Hematopoietic multipotent progenitor cell treated with erythropoietin and hydrocortisone succinate and interleukin-3 and kit ligand, for 6 days (in vitro differentiated cells): ENCODE data around the gene NNT.
"Not testable (repeated sequence)": the region's sequence is repeated elsewhere in the genome, so short reads cannot be mapped to it uniquely, and the experiment has no call there.

ENCODE experiments used
- DNase-seq: peaks from one replicate; pipeline ENCODE4 v3.0.0-alpha.2; 2015

NNT gene

GRCh38 chr5:43676083-43676840 lies 73.3 kb downstream of the NNT start:
- DNase-seq = no peak

GRCh38 chr5:43677253-43677652 lies 74.3 kb downstream of the NNT start:
- DNase-seq = peak; percentile 30

GRCh38 chr5:43679214-43679613 lies 76.2 kb downstream of the NNT start:
- no peak for DNase-seq

- no peak for DNase-seq
Measured at GRCh38 chr5:43680286-43680685, 77.3 kb downstream of the NNT start.

GRCh38 chr5:43683884-43684471 lies 81.0 kb downstream of the NNT start:
- no peak for DNase-seq

GRCh38 chr5:43685252-43685950 lies 82.4 kb downstream of the NNT start:
- DNase-seq = no peak

- DNase-seq = no peak
Measured at GRCh38 chr5:43687275-43687674, 84.3 kb downstream of the NNT start.

- no peak for DNase-seq
Measured at GRCh38 chr5:43691275-43691674, 88.3 kb downstream of the NNT start.

- DNase-seq = no peak
Measured at GRCh38 chr5:43691893-43692292, 88.9 kb downstream of the NNT start.

GRCh38 chr5:43693411-43693810 lies 90.4 kb downstream of the NNT start:
- no peak for DNase-seq

GRCh38 chr5:43694027-43694426 lies 91.0 kb downstream of the NNT start:
- DNase-seq = no peak

GRCh38 chr5:43696444-43696843 lies 93.5 kb downstream of the NNT start:
- DNase-seq = not testable (repeated sequence)

- DNase-seq = no peak
Measured at GRCh38 chr5:43699910-43700309, 96.9 kb downstream of the NNT start.

GRCh38 chr5:43700601-43701000 lies 97.6 kb downstream of the NNT start:
- no peak for DNase-seq

GRCh38 chr5:43701227-43701626 lies 98.2 kb downstream of the NNT start:
- DNase-seq = no peak

GRCh38 chr5:43702293-43702692 lies 99.3 kb downstream of the NNT start:
- DNase-seq = no peak

GRCh38 chr5:43702815-43703214 lies 99.8 kb downstream of the NNT start:
- DNase-seq = peak; percentile 10

- no peak for DNase-seq
Measured at GRCh38 chr5:43704243-43704642, 101.3 kb downstream of the NNT start.

GRCh38 chr5:43706576-43706975 lies 103.6 kb downstream of the NNT start:
- DNase-seq = not testable (repeated sequence)

- DNase-seq = no peak
Measured at GRCh38 chr5:43711496-43711895, 108.5 kb downstream of the NNT start.

- no peak for DNase-seq
Measured at GRCh38 chr5:43712081-43712480, 109.1 kb downstream of the NNT start.

- not testable (repeated sequence) for DNase-seq
Measured at GRCh38 chr5:43719783-43720182, 116.8 kb downstream of the NNT start.

GRCh38 chr5:43728581-43728980 lies 125.6 kb downstream of the NNT start:
- DNase-seq = no peak

GRCh38 chr5:43729846-43730478 lies 127.0 kb downstream of the NNT start:
- peak; percentile 58 for DNase-seq
